SIG-M5 (cell line): ENCODE data around the gene BOLL.
"Not testable (repeated sequence)": the region's sequence is repeated elsewhere in the genome, so short reads cannot be mapped to it uniquely, and the experiment has no call there.

Experiments used
- DNase-seq: peaks from one replicate; lab custom pipeline; 2025; lab: John Stamatoyannopoulos, UW

The BOLL gene

GRCh38 chr2:197795277-197795676 is 10.2 kb upstream of the BOLL start:
- no peak for DNase-seq

- DNase-seq: no peak
Measured at GRCh38 chr2:197793456-197793855, 8.3 kb upstream of the BOLL start.

GRCh38 chr2:197786010-197786877 is 1.1 kb upstream of the BOLL start:
- DNase-seq: no peak

- no peak for DNase-seq
Measured at GRCh38 chr2:197782126-197782525, 3.0 kb downstream of the BOLL start.

- no peak for DNase-seq
Measured at GRCh38 chr2:197779261-197779660, 5.9 kb downstream of the BOLL start.

- DNase-seq: no peak
Measured at GRCh38 chr2:197777823-197778407, 7.2 kb downstream of the BOLL start.

- no peak for DNase-seq
Measured at GRCh38 chr2:197760293-197760657, 24.8 kb downstream of the BOLL start.

- DNase-seq: no peak
Measured at GRCh38 chr2:197759625-197760292, 25.4 kb downstream of the BOLL start.

- DNase-seq: no peak
Measured at GRCh38 chr2:197759013-197759412, 26.1 kb downstream of the BOLL start.

- no peak for DNase-seq
Measured at GRCh38 chr2:197740200-197740599, 44.9 kb downstream of the BOLL start.

GRCh38 chr2:197728555-197729544 is 56.3 kb downstream of the BOLL start:
- not testable (repeated sequence) for DNase-seq

- no peak for DNase-seq
Measured at GRCh38 chr2:197727011-197727410, 58.1 kb downstream of the BOLL start.

- no peak for DNase-seq
Measured at GRCh38 chr2:197717863-197718262, 67.3 kb downstream of the BOLL start.

- no peak for DNase-seq
Measured at GRCh38 chr2:197713271-197713670, 71.8 kb downstream of the BOLL start.

GRCh38 chr2:197711578-197711977 is 73.5 kb downstream of the BOLL start:
- no peak for DNase-seq

- DNase-seq: no peak
Measured at GRCh38 chr2:197710424-197711042, 74.6 kb downstream of the BOLL start.

- DNase-seq: not testable (repeated sequence)
Measured at GRCh38 chr2:197709140-197709539, 76.0 kb downstream of the BOLL start.

GRCh38 chr2:197708331-197708730 is 76.8 kb downstream of the BOLL start:
- DNase-seq: no peak

GRCh38 chr2:197707316-197708213 is 77.6 kb downstream of the BOLL start:
- no peak for DNase-seq

- no peak for DNase-seq
Measured at GRCh38 chr2:197706839-197707207, 78.3 kb downstream of the BOLL start.
